Activated naive CD4-positive, alpha-beta T cell treated with anti-CD3 and anti-CD28 coated beads for 36 hours (primary cell): Measurements from ENCODE around the gene MDM2. TPM values are rescaled to one million over a fixed set of nuclear protein-coding genes. Genes with fewer than 3 reads are reported as not detected.
A peak's percentile ranks its signal among the peaks of the same experiment; 100 is the strongest.
"Not testable (repeated sequence)": the region's sequence is repeated elsewhere in the genome, so short reads cannot be mapped to it uniquely, and the experiment has no call there.

Source experiments
- CTCF ChIA-PET: fragments of 350-600 bp; sonication (Branson Sonifier 250); formaldehyde crosslinking; loops from one replicate; lab custom pipeline; 2021; ENCODE audit warnings: antibody characterized with exemption; lab: Charles Lee
- DNase-seq: peaks from one replicate; pipeline ENCODE4 v3.0.0-alpha.2; 2020
- H3K27ac Mint-ChIP-seq: one replicate; pipeline ENCODE4 v1.8.0; 2021; ENCODE audit warnings: mild to moderate bottlenecking, mixed read lengths
- H3K27me3 Mint-ChIP-seq: one replicate; pipeline ENCODE4 v1.8.0; 2021; ENCODE audit warnings: low read depth, mixed read lengths
- H3K36me3 Mint-ChIP-seq: one replicate; pipeline ENCODE4 v1.8.0; 2021; ENCODE audit warnings: low read depth, mixed read lengths
- H3K4me1 Mint-ChIP-seq: one replicate; pipeline ENCODE4 v1.8.0; 2021; ENCODE audit warnings: low read depth, mixed read lengths
- H3K4me3 Mint-ChIP-seq: one replicate; pipeline ENCODE4 v1.8.0; 2021; ENCODE audit warnings: mild to moderate bottlenecking, moderate library complexity, mixed read lengths
- H3K9me3 Mint-ChIP-seq: one replicate; pipeline ENCODE4 v1.8.0; 2021; ENCODE audit warnings: mixed read lengths
- intact Hi-C: fragments of 100-400 bp; cut with micrococcal nuclease; formaldehyde crosslinking; loops from one replicate; pipeline ENCODE4 v1.15.1; 2023
- total RNA-seq, 2 experiments: library from RNA; stranded (reverse); gene quantifications; one replicate each; pipeline ENCODE4 v1.2.3, GENCODE V29; 2021

The MDM2 gene
- total RNA-seq, 2 experiments from 2014 or later = 165 to 166 TPM

GRCh38 chr12:68810027-68810389, 2.0 kb downstream of the MDM2 start:
- Mint-ChIP-seq H3K4me1 (peaks cover 42% of the 10 kb centered on the region), H3K36me3 (peaks cover 52% of the 10 kb centered on the region), H3K27ac (peak overlapping the region; percentile 98), H3K4me3 (peak overlapping the region; percentile 97)
- DNase-seq, H3K9me3 Mint-ChIP-seq, intact Hi-C loops, CTCF ChIA-PET, H3K27me3 Mint-ChIP-seq: not testable (repeated sequence)

- H3K27me3 Mint-ChIP-seq, H3K9me3 Mint-ChIP-seq, DNase-seq, intact Hi-C loops: not testable (repeated sequence)
- Mint-ChIP-seq H3K4me1 (peaks cover 46% of the 10 kb centered on the region), H3K4me3 (peak overlapping the region; percentile 50), H3K27ac (peak overlapping the region; percentile 66), H3K36me3 (peaks cover 60% of the 10 kb centered on the region)
- CTCF ChIA-PET = interaction anchor here (0.9 kb wide), 1 partner anchor 19 kb away, joined by 3 read pairs; no protein-coding TSS in a partner anchor
These were observed 3.6 kb downstream of the MDM2 start for GRCh38 chr12:68811573-68811972.

- intact Hi-C loops = no loop called here
- peaks cover 44% of the 10 kb centered on the region for H3K4me1 Mint-ChIP-seq
These were observed 4.7 kb downstream of the MDM2 start for GRCh38 chr12:68812553-68813241.

GRCh38 chr12:68813242-68813593, 5.2 kb downstream of the MDM2 start:
- DNase-seq = no peak
- peaks cover 68% of the 10 kb centered on the region for H3K36me3 Mint-ChIP-seq
- H3K4me1 Mint-ChIP-seq = peaks cover 44% of the 10 kb centered on the region
- intact Hi-C loops = no loop called here
- H3K27me3 Mint-ChIP-seq = no peaks in the 10 kb centered on the region
- CTCF ChIA-PET = interaction anchor here (0.5 to 4.8 kb wide), 3 partner anchors 10 to 141 kb away, joined by 3 to 27 read pairs (median 5); no protein-coding TSS in a partner anchor
- H3K4me3 Mint-ChIP-seq = no peak overlapping the region
- no peaks in the 10 kb centered on the region for H3K9me3 Mint-ChIP-seq
- H3K27ac Mint-ChIP-seq = no peak overlapping the region

More at GRCh38 chr12:68812553-68813241, 4.7 kb downstream of the MDM2 start:
- peaks cover 68% of the 10 kb centered on the region for H3K36me3 Mint-ChIP-seq
- peak overlapping the region; percentile 8 for H3K27ac Mint-ChIP-seq
- DNase-seq = no peak
- H3K4me3 Mint-ChIP-seq = peak overlapping the region; percentile 24
- H3K9me3 Mint-ChIP-seq = no peaks in the 10 kb centered on the region
- CTCF ChIA-PET = interaction anchor here (0.5 to 4.8 kb wide), 6 partner anchors 9 to 255 kb away, joined by 3 to 27 read pairs (median 3); no protein-coding TSS in a partner anchor
- H3K27me3 Mint-ChIP-seq = no peaks in the 10 kb centered on the region

GRCh38 chr12:68814490-68815231, 6.7 kb downstream of the MDM2 start:
- Mint-ChIP-seq H3K27me3 (no peaks in the 10 kb centered on the region), H3K4me3 (no peak overlapping the region), H3K36me3 (peaks cover 66% of the 10 kb centered on the region), H3K27ac (no peak overlapping the region), H3K4me1 (peaks cover 45% of the 10 kb centered on the region), H3K9me3 (no peaks in the 10 kb centered on the region)
- CTCF ChIA-PET = interaction anchor here (4.8 kb wide), 1 partner anchor 16 kb away, joined by 27 read pairs; no protein-coding TSS in a partner anchor
- intact Hi-C loops = no loop called here
- no peak for DNase-seq

- Mint-ChIP-seq H3K4me1 (peaks cover 45% of the 10 kb centered on the region), H3K36me3 (peaks cover 67% of the 10 kb centered on the region), H3K27me3 (no peaks in the 10 kb centered on the region), H3K4me3 (no peak overlapping the region), H3K9me3 (no peaks in the 10 kb centered on the region), H3K27ac (no peak overlapping the region)
- no peak for DNase-seq
- CTCF ChIA-PET = interaction anchor here (0.6 to 4.8 kb wide), 2 partner anchors 15 to 772 kb away, joined by 3 to 27 read pairs; no protein-coding TSS in a partner anchor
- intact Hi-C loops = no loop called here
These were observed 7.4 kb downstream of the MDM2 start for GRCh38 chr12:68815232-68815927.

GRCh38 chr12:68815928-68816800, 8.2 kb downstream of the MDM2 start:
- H3K9me3 Mint-ChIP-seq = no peaks in the 10 kb centered on the region
- peaks cover 69% of the 10 kb centered on the region for H3K36me3 Mint-ChIP-seq
- intact Hi-C loops = no loop called here
- DNase-seq = no peak
- CTCF ChIA-PET = interaction anchor here (2.0 to 4.8 kb wide), 2 partner anchors 8 to 14 kb away, joined by 8 to 27 read pairs; partner anchors contain the start of gene MDM2
- H3K4me3 Mint-ChIP-seq = no peak overlapping the region
- H3K27ac Mint-ChIP-seq = no peak overlapping the region
- H3K27me3 Mint-ChIP-seq = no peaks in the 10 kb centered on the region
- peaks cover 43% of the 10 kb centered on the region for H3K4me1 Mint-ChIP-seq

GRCh38 chr12:68819481-68819880, 11.5 kb downstream of the MDM2 start:
- intact Hi-C loops = not testable (repeated sequence)
- CTCF ChIA-PET = interaction anchor here (0.5 to 1.8 kb wide), 4 partner anchors 11 to 104 kb away, joined by 4 to 7 read pairs (median 4); partner anchors contain the start of gene MDM2

GRCh38 chr12:68821357-68822188, 13.6 kb downstream of the MDM2 start:
- no peaks in the 10 kb centered on the region for H3K27me3 Mint-ChIP-seq
- intact Hi-C loops = no loop called here
- peaks cover 36% of the 10 kb centered on the region for H3K4me1 Mint-ChIP-seq
- H3K36me3 Mint-ChIP-seq = peaks cover 61% of the 10 kb centered on the region
- no peak for DNase-seq
- H3K4me3 Mint-ChIP-seq = no peak overlapping the region
- no peaks in the 10 kb centered on the region for H3K9me3 Mint-ChIP-seq
- CTCF ChIA-PET = interaction anchor here (0.7 to 2.1 kb wide), 3 partner anchors 8 to 268 kb away, joined by 3 to 7 read pairs (median 5); no protein-coding TSS in a partner anchor
- peak overlapping the region; percentile 30 for H3K27ac Mint-ChIP-seq

More at GRCh38 chr12:68819481-68819880, 11.5 kb downstream of the MDM2 start:
- peak overlapping the region; percentile 13 for H3K27ac Mint-ChIP-seq
- H3K36me3 Mint-ChIP-seq = peaks cover 61% of the 10 kb centered on the region
- DNase-seq, H3K27me3 Mint-ChIP-seq, H3K4me3 Mint-ChIP-seq, H3K9me3 Mint-ChIP-seq: not testable (repeated sequence)
- peaks cover 37% of the 10 kb centered on the region for H3K4me1 Mint-ChIP-seq

GRCh38 chr12:68823696-68824095, 15.7 kb downstream of the MDM2 start:
- H3K4me1 Mint-ChIP-seq = peaks cover 45% of the 10 kb centered on the region
- no peak overlapping the region for H3K4me3 Mint-ChIP-seq
- H3K36me3 Mint-ChIP-seq = peaks cover 61% of the 10 kb centered on the region
- CTCF ChIA-PET = no interaction called here
- no peaks in the 10 kb centered on the region for H3K9me3 Mint-ChIP-seq
- H3K27me3 Mint-ChIP-seq = no peaks in the 10 kb centered on the region
- intact Hi-C loops = no loop called here
- no peak for DNase-seq
- peak overlapping the region; percentile 13 for H3K27ac Mint-ChIP-seq

- intact Hi-C loops = no loop called here
- no peak overlapping the region for H3K4me3 Mint-ChIP-seq
- peaks cover 60% of the 10 kb centered on the region for H3K36me3 Mint-ChIP-seq
- H3K27me3 Mint-ChIP-seq = no peaks in the 10 kb centered on the region
- CTCF ChIA-PET = no interaction called here
- H3K27ac Mint-ChIP-seq = no peak overlapping the region
- H3K4me1 Mint-ChIP-seq = peaks cover 43% of the 10 kb centered on the region
- no peak for DNase-seq
- no peaks in the 10 kb centered on the region for H3K9me3 Mint-ChIP-seq
These were observed 16.2 kb downstream of the MDM2 start for GRCh38 chr12:68824131-68824530.
